M059J (cell line): ENCODE data around the gene ABCC8. TPM values are rescaled to one million over a fixed set of nuclear protein-coding genes. Genes with fewer than 3 reads are reported as not detected.

ENCODE experiments used
- DNase-seq: peaks from one replicate; pipeline ENCODE4 v3.0.0-alpha.2; 2012; ENCODE audit warnings: low read depth
- total RNA-seq: library from RNA; depleted of rRNA; stranded (reverse); fragments of >200 nt; shearing (Covaris generic); gene quantifications from 2 replicates; pipeline ENCODE4 v1.2.3, GENCODE V29; 2014

Gene ABCC8
- total RNA-seq, 1 experiment from 2014 or later: not detected

GRCh38 chr11:17471501-17471900 is 5.1 kb downstream of the ABCC8 start:
- peak; percentile 7 for DNase-seq

DNA sequence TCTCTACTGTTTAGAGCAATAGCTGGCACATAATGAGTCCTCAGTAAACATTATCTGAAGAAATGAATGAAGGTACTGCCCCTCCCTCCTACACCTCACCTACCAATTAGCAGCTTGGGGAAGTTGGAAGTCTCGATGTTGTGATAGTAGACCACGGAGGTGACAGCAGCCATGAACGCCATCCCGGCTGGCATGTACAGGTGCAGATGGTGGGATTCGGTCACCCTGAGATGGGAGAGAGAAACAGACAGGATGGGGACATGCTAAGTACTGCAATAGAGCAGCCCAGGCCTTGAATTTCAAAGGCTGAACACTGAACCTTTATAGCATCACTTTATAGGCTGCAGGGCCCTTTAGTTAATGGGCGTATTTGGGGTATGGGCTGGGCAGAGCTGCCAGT is 6.6 kb downstream of the ABCC8 start:
- no peak for DNase-seq

DNA sequence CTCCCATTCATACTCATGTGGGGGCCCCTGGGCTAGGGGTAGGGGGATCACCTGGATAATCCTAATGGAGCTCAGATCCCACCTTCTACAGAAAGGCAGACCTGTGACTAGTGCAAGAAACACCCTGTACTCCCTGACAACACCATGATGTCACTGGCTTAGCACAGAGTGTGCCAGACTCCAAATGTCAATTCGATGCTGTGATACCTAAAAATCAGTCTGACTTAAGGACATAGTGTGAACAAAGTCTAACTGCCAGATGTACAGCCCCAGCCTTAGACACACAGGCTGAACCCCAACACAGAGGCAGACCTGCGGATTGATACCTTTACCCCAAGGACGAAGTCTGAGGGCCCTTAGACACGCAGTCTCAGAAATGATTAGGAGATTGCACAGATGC is 8.5 kb downstream of the ABCC8 start:
- no peak for DNase-seq

- no peak for DNase-seq
These were observed 13.0 kb downstream of the ABCC8 start for GRCh38 chr11:17463546-17464174.

GRCh38 chr11:17462940-17463339 is 13.7 kb downstream of the ABCC8 start:
- DNase-seq: peak; percentile 23

DNA sequence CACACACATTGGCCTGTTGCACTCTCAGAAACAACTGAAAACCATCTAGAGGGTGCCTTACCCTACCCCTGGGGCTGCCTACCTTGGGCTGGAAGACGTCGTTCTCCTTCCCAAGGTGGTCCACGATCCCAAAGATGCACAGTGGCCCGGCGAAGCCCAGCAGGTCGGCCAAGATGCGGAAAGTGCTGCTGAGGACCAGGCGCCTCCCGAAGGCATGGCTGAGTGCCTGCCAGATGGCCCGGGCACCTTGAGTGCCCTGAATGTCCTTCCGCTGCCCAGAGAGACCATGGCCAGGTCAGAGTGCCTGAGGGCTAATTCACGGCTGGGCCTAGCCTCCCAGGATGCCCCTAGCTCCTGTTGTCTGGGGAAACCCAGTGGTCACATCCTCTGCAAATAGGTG is 16.2 kb downstream of the ABCC8 start:
- DNase-seq: no peak

DNA sequence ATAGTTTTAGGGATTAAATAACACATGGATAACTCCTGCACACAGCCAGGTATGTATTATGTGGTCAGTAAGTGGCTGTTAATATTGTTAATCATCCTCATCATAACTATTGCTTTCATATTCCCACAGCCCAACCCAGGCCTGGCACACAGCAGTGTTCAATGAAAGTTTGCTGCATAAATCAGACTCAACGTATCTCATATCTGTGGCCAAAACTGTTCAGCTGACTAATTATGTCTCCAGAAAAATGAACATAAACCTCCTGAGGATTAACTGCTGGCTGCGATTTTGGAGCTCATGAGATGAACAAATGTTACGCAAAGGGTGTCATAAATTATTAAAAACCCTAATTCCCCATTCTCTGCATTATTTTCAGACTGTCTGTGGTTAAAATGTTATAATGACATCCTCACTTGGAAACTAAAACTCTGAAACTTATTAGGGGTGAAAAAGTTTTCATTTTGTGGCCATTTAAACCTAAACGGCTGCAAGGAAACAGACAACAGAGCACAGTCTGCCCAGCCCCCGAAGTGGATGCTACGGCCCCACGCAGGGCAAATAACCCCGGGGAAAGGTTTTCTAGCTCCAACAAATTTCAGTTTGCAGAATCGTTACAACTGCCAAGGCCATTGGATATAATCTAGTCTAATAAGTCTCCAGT is 17.3 kb downstream of the ABCC8 start:
- DNase-seq: no peak

DNA sequence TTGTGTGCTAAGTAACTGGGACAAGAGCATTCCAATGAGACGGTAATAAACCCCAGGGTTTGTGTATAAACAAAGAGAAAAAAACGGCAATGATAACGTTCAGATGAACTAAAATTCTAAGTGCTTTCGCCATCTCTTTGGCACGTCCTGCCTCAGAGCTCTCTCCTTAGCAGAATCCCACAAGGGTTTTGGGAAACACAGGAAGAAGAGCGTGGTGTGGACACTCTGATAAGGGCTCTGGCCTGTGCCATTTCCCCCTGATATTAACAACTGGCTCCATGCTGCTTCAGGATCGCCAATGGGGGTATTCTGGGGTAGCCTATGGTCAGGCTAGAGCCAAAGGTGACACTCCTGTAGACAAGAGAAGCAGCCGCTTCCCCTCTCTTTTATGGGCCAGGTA is 18.4 kb downstream of the ABCC8 start:
- DNase-seq: no peak

GRCh38 chr11:17457396-17458173 is 19.1 kb downstream of the ABCC8 start:
- DNase-seq: no peak

GRCh38 chr11:17452668-17453067 is 24.0 kb downstream of the ABCC8 start:
- DNase-seq: no peak

- DNase-seq: no peak
These were observed 27.5 kb downstream of the ABCC8 start for GRCh38 chr11:17449158-17449557.

- DNase-seq: no peak
These were observed 30.2 kb downstream of the ABCC8 start for GRCh38 chr11:17446482-17446881.

GRCh38 chr11:17445240-17445795 is 31.3 kb downstream of the ABCC8 start:
- DNase-seq: peak; percentile 22

GRCh38 chr11:17443926-17444690 is 32.5 kb downstream of the ABCC8 start:
- DNase-seq: no peak

DNA sequence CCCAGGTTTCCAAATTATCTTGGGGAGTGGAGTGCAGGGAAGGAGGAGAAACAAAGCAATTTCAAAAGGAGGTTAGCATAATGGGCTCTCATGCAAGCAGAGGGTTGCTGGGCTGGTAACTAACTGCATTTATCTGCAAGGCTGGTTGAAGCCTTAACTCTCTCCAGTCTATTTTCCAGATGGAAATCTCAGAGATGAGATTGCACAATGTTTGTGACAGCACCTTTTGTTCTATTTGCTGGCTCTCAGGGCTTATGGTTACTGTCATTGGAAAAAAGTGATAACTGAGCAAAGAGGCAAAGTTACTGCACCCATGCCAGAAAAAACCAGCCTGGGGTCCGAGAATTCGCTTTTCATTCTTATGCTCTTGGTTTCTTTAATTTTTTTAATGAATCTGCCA is 33.2 kb downstream of the ABCC8 start:
- DNase-seq: no peak

DNA sequence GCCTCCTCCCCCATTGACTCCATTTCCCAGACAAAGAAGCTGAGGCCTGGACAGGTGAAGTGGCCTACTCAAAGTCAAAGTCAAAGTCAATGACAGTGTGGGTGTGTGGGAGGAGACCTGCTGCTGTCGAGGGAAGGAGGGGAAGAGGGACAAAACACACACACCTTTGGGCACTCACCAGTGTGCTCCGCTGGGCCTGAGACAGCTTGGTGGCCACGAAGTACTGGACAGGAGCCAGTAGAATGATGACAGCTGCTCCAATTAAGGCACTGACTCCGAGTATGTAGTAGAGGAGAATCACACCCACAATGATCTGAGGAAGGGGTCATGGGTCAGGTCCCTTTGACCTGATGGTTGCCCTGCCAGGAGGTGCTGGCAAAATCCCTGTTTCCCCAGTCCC is 33.6 kb downstream of the ABCC8 start:
- DNase-seq: no peak

GRCh38 chr11:17439316-17439782 is 37.3 kb downstream of the ABCC8 start:
- no peak for DNase-seq

DNA sequence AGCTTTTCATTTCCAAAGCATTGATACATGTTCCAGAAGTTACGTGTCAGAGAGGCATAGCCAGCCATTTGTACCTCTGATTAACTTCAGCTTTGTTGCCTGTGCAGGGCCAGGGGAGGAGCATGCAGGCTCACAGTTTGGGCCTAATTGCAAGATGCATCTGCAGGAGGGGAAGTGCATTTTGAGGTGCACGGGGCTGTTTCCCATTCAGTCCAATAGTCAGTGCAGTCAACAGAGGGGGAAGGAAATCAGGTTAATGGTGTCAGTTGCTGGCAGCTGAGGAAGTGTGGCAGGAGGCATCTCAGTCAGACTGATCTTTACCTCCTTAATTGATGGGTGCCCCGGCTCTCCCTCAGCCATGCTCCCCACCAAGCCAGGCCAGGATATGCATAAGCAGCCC is 39.3 kb downstream of the ABCC8 start:
- no peak for DNase-seq

- no peak for DNase-seq
These were observed 42.5 kb downstream of the ABCC8 start for GRCh38 chr11:17434108-17434507.

DNA sequence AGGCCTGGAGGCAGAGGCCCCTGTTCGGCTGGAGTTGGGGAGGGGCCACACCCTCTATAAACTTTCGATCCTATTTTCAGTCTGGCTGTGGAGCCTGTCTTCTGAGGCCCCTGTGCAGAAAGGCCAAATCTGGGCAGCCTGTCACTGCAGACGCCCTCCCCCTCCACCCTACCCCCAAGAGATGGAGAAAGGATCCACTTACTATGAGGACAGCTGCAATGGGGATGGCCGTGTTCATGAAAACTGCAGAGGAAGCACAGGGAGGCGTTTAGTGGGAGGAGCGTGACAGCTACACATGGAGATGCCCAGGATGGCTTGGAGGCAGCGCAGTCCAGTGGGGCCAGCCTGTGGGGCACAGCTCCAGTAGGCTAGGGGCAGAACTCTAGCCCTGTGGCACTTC is 44.6 kb downstream of the ABCC8 start:
- no peak for DNase-seq

DNA sequence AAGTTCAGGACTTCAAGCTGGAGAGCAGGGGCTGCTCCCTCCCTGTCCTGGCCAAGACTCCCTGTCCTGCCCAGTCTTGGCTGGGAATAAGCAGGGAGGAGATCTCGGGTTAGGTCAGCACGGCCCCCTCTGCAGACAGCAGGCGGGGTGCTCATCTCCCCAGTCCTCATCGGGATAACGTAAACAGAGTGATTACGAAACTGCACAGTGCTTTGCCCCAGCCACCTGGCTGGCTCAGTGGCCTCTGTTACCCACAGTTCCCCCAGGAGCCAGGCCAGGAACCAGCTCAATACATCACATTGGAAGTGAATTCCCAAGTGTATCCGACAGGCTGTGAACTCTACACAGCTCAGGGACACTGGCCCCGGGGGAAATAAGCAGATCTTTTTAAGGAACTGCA is 45.5 kb downstream of the ABCC8 start:
- no peak for DNase-seq

- DNase-seq: no peak
These were observed 46.0 kb downstream of the ABCC8 start for GRCh38 chr11:17430616-17431015.
